GM18508 (cell line): Measurements from ENCODE around the gene ZC2HC1B.
"Not testable (repeated sequence)": the region's sequence is repeated elsewhere in the genome, so short reads cannot be mapped to it uniquely, and the experiment has no call there.

ENCODE experiments used
- ATAC-seq: cut with Tn5 transposase; IDR thresholded peaks from one replicate; pipeline ENCODE4 v1.9.1; 2021; ENCODE audit warnings: moderate number of reproducible peaks; ENCODE audit not compliant: insufficient read depth, unreplicated experiment

Gene ZC2HC1B

GRCh38 chr6:143863771-143864170, 503 bp upstream of the ZC2HC1B start:
- ATAC-seq, result no peak

GRCh38 chr6:143867236-143867635, 3.0 kb downstream of the ZC2HC1B start:
- ATAC-seq, result no peak

DNA sequence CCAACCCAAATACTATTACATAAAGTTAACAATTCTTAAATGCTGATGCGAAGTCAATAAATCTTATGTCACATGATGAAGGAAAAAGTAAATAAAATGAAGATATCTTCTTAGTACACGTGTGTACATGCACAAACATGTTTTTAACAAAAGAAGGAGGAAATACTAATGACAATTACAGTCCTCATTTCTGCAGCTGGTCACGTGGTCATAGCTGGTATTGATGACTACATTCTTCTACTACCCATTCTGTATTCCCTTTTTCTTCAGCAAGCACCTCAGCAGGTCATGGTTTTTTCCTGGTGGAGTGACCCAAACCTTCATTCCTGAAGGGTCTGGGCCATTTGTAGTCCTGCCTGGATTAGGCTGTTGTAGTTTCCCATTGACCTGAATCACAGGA, 4.5 kb downstream of the ZC2HC1B start:
- ATAC-seq, result not testable (repeated sequence)

DNA sequence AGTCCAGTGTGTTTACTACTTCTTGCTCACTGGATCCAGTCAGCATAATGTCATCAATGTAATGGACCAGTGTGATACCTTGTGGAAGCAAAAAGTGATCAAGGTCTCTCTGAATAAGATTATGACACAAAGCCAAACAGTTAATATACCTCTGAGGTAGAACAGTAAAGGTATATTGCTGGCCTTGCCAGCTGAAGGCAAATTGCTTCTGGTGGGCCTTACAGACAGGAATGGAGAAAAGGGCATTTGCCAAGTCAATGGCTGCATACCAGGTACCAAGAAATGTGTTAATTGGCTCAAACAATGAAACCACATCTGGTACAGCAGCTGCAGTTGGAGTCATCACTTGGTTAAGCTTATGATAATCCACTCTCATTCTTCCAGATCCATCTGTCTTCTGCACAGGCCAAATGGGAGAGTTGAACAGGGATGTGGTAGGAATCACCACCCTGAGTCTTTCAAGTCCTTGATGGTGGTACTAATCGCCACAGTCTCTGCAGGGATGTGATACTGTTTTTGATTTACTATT, 7.0 kb downstream of the ZC2HC1B start:
- not testable (repeated sequence) for ATAC-seq

- ATAC-seq, result peak; percentile 97
Observed at GRCh38 chr6:143872201-143872600, 7.9 kb downstream of the ZC2HC1B start.

DNA sequence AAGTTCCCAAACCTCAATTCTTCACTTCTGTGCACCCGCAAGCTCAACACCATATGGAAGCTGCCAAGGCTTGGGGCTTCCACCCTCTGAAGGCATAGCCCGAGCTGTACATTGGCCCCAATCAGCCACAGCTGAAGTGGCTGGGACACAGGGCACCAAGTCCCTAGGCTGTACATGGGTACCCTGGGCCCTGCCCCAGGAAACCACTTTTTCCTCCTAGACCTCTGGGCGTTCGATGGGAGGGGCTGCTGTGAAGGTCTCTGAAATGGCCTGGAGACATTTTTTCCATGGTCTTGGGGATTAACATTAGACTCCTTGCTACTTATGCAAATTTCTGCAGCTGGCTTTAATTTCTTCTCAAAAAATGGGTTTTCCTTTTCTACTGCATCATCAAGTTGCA, 9.3 kb downstream of the ZC2HC1B start:
- not testable (repeated sequence) for ATAC-seq

DNA sequence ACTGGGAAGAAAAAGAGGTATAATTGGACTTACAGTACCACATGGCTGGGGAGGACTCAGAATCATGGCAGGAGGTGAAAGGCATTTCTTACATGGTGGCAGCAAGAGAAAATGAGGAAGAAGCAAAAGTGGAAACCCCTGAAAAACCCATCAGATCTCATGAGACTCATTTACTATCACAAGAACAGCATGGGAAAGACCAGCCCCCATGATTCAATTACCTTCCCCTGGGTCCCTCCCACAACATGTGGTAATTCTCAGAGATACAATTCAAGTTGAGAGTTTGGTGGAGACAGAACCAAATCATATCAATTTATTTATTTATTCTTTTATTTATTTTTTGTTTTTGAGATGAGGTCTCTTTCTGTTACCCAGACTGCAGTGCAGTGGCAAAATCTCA, 10.2 kb downstream of the ZC2HC1B start:
- ATAC-seq, result not testable (repeated sequence)

- ATAC-seq, result no peak
Observed at GRCh38 chr6:143877584-143878271, 13.5 kb downstream of the ZC2HC1B start.

GRCh38 chr6:143878272-143878760, 14.0 kb downstream of the ZC2HC1B start:
- no peak for ATAC-seq

- ATAC-seq, result no peak
Observed at GRCh38 chr6:143880412-143880811, 16.1 kb downstream of the ZC2HC1B start.

- no peak for ATAC-seq
Observed at GRCh38 chr6:143882401-143882930, 18.2 kb downstream of the ZC2HC1B start.

DNA sequence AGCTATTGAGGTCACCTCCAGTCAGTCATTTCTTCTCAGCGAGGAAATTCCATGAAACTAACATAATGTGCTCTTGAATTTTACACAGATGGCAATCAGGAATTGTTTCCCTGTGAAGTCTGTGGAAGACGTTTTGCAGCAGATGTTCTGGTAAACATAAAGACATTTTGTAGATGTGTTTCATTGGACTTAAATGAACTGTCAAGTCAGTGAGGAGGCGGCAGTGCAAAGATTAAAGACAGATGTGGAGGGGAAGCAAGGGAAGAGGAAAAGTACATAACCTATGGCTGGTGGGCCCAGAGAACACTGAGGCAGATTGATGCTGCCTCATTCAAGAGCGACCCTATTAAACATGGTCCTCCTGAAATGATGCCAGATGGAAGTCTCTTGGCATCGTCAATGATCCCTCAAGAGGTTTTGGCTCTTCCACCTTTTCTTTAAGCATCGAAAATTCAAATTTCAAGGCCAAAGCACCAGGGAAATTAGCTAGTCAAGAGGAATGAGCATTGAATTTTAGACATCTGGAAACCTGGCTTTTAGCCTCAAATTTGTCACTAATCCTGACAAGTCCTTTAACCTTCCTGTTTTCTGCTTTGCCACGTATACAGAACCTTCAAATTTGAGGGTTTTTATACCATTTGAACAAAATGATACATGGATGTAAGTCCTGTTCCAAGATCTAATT, 20.1 kb downstream of the ZC2HC1B start:
- ATAC-seq, result no peak

GRCh38 chr6:143885116-143885515, 20.8 kb downstream of the ZC2HC1B start:
- no peak for ATAC-seq

GRCh38 chr6:143894655-143895054, 30.4 kb downstream of the ZC2HC1B start:
- no peak for ATAC-seq

- no peak for ATAC-seq
Observed at GRCh38 chr6:143896126-143896860, 32.0 kb downstream of the ZC2HC1B start.

- ATAC-seq, result no peak
Observed at GRCh38 chr6:143900358-143900757, 36.1 kb downstream of the ZC2HC1B start.

- ATAC-seq, result peak; percentile 95
Observed at GRCh38 chr6:143901885-143902750, 37.8 kb downstream of the ZC2HC1B start.

DNA sequence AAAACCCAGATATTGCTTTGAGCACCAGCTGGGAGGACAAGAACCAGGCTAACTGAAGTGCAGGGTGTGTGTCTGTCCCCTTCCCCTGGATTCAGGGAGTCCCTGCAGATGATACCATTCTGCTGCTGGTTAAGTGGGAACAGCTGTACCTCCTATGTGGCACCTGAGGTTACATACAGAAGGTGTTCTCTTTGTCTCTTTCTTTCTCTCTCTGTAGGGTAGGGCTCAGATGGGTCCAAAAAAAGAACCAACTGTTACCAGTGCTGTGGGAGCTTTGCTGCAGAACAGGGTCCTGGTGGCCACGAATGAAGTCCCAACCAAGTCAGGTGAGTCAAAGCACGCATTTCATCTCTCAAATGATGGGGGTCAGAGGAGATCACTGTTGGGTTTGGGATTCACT, 38.6 kb downstream of the ZC2HC1B start:
- ATAC-seq, result no peak

DNA sequence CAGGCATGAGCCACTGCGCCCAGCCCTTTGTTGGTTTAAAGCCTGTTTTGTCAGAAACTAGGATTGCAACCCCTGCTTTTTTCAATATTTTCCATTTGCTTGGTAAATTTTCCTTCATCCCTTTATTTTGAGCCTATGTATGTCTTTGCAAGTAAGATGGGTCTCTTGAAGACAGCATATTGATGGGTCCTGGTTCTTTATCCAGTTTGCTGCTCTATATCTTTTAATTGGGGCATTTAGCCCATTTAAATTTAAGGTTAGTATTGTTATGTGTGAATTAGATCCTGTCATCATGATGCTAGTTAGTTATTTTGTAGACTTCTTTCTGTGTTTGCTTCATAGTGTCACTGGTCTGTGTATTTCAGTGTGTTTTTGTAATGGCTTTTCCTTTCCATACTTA, 46.8 kb downstream of the ZC2HC1B start:
- ATAC-seq, result no peak

- no peak for ATAC-seq
Observed at GRCh38 chr6:143912671-143913070, 48.4 kb downstream of the ZC2HC1B start.
